Measurements from ENCODE around the gene SLC25A29.

DNA sequence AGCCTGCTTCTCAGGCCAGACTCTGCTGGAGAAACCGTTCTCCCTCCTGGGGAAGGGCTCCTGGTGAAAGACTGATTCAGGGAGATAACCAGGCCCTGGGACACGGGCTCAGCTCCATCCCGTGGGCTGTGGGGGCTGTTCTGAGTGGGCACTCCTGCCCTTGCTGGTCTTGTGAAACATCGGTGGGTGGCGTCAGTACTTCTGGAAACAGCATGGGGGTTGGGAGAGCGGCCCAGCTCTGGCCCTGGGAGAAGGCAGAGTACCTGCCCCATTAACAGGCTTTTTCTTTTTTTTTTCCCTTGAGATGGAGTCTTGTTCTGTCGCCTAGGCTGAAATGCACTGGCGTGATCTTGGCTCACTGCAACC is 17.7 kb upstream of the SLC25A29 start:
- TF ChIP-seq, protein P1, sequence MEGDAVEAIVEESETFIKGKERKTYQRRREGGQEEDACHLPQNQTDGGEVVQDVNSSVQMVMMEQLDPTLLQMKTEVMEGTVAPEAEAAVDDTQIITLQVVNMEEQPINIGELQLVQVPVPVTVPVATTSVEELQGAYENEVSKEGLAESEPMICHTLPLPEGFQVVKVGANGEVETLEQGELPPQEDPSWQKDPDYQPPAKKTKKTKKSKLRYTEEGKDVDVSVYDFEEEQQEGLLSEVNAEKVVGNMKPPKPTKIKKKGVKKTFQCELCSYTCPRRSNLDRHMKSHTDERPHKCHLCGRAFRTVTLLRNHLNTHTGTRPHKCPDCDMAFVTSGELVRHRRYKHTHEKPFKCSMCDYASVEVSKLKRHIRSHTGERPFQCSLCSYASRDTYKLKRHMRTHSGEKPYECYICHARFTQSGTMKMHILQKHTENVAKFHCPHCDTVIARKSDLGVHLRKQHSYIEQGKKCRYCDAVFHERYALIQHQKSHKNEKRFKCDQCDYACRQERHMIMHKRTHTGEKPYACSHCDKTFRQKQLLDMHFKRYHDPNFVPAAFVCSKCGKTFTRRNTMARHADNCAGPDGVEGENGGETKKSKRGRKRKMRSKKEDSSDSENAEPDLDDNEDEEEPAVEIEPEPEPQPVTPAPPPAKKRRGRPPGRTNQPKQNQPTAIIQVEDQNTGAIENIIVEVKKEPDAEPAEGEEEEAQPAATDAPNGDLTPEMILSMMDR (IDR thresholded peaks at IDR 0.05), result no peak
- no peak for TF ChIP-seq POLR2A (IDR thresholded peaks at IDR 0.05)
- TF ChIP-seq POLR2AphosphoS5 (IDR thresholded peaks at IDR 0.05), result no peak

Data from gastroesophageal sphincter (tissue), 3 donors.